Ascending aorta (tissue), 2 donors: ENCODE data around the gene PTPRN2. TPM values are rescaled to one million over a fixed set of nuclear protein-coding genes. Genes with fewer than 3 reads are reported as not detected.

ENCODE experiments used
- DNase-seq, 2 donors: peaks; one replicate each; pipeline ENCODE4 v3.0.0-alpha.2; 2019; ENCODE audit warnings: low spot score in 2 of 2
- H3K27ac ChIP-seq, 2 donors: fragments of 200-600 bp; sonication (generic); one replicate each; pipeline ENCODE4 v1.5.1; 2016 to 2017; ENCODE audit warnings: mild to moderate bottlenecking in 1 of 2
- H3K27me3 ChIP-seq: fragments of 200-600 bp; sonication (generic); one replicate; pipeline ENCODE4 v1.5.1; 2017
- H3K36me3 ChIP-seq, 2 donors: fragments of 200-600 bp; sonication (generic); one replicate each; pipeline ENCODE4 v1.5.1; 2016
- H3K4me1 ChIP-seq, 2 donors: fragments of 200-600 bp; sonication (generic); one replicate each; pipeline ENCODE4 v1.5.1; 2016 to 2017; ENCODE audit warnings: mild to moderate bottlenecking in 1 of 2
- H3K4me3 ChIP-seq, 2 donors: fragments of 200-600 bp; sonication (generic); one replicate each; pipeline ENCODE4 v1.5.1; 2016 to 2017; ENCODE audit warnings: mild to moderate bottlenecking in 1 of 2
- H3K9me3 ChIP-seq, 2 donors: fragments of 200-600 bp; sonication (generic); one replicate each; pipeline ENCODE4 v1.5.1; 2016
- intact Hi-C: fragments of 100-400 bp; cut with DNase I; formaldehyde crosslinking; loops from one replicate; pipeline ENCODE4 v1.15.1; 2023
- total RNA-seq: library from RNA; depleted of rRNA; stranded (reverse); fragments of >200 nt; gene quantifications from one replicate; pipeline ENCODE4 v1.1.0, GENCODE V29; 2016
- TF ChIP-seq, protein P1 (sequence below), 3 experiments: fragments of 200-600 bp in 2 of 3; fragments of 450-650 bp in 1 of 3; sonication (generic) in 2 of 3; IDR thresholded peaks; one replicate each; pipeline ENCODE4 v1.5.1; 2016 to 2019; ENCODE audit warnings: antibody characterized with exemption in 3 of 3, mild to moderate bottlenecking in 1 of 3, moderate library complexity in 1 of 3

Gene PTPRN2
- total RNA-seq, 1 donor from 2014 or later: 7.3 TPM

DNA sequence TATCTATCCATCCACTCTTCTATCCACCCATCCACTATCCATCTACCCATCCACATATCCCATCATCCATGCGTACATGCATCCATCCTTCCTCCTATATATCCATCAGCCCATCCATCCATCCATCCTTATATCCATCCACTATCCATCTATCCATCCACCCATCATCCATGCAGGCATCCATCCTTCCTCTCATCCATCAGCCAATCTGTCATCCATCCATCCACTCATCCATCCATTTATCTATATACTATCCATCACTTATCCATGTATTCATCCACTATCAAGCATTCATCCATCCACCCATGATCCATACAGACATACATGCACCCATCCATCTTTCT is 765.0 kb downstream of the PTPRN2 start:
- Histone ChIP-seq H3K27ac (no peak overlapping the region), H3K27me3 (no peaks in the 10 kb centered on the region), H3K4me3 (no peak overlapping the region), H3K36me3 (no peaks in the 10 kb centered on the region), H3K4me1 (no peaks in the 10 kb centered on the region), H3K9me3 (no peaks in the 10 kb centered on the region)
- no peak for DNase-seq
- intact Hi-C loops: no loop called here
- TF ChIP-seq, protein P1, sequence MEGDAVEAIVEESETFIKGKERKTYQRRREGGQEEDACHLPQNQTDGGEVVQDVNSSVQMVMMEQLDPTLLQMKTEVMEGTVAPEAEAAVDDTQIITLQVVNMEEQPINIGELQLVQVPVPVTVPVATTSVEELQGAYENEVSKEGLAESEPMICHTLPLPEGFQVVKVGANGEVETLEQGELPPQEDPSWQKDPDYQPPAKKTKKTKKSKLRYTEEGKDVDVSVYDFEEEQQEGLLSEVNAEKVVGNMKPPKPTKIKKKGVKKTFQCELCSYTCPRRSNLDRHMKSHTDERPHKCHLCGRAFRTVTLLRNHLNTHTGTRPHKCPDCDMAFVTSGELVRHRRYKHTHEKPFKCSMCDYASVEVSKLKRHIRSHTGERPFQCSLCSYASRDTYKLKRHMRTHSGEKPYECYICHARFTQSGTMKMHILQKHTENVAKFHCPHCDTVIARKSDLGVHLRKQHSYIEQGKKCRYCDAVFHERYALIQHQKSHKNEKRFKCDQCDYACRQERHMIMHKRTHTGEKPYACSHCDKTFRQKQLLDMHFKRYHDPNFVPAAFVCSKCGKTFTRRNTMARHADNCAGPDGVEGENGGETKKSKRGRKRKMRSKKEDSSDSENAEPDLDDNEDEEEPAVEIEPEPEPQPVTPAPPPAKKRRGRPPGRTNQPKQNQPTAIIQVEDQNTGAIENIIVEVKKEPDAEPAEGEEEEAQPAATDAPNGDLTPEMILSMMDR (IDR thresholded peaks at IDR 0.05): no peak

DNA sequence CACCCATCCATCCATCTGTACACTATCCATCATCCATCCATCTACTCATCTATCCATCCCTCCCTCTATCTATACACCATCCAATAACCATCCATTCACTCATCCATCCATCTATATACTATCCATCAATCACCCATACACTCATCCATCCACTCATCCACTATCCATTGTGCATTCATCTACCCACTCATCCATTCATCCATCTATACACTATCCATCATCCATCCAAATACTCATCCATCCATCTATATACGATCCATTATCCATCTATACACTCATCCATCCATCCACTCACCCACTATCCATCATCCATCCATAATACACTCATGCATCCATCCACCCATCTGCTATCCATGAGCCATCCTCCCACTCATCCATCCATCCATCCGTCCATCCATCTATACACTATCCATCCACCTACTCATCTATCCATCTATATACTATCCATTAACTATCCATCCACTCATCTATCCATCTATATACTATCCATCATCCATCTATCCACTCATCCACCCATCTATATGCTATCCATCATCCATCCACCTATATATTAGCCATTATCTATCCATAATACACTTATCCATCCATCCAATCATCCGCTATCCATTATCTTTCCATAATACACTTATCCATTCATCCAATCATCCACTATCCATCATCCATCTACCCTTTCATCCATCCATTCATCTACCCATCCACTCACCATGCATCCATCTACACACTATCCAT is 765.5 kb downstream of the PTPRN2 start:
- Histone ChIP-seq H3K4me1 (no peaks in the 10 kb centered on the region), H3K9me3 (no peaks in the 10 kb centered on the region), H3K27me3 (no peaks in the 10 kb centered on the region), H3K27ac (no peak overlapping the region), H3K36me3 (no peaks in the 10 kb centered on the region), H3K4me3 (no peak overlapping the region)
- no peak for DNase-seq
- intact Hi-C loops: no loop called here
- TF ChIP-seq, protein P1 (IDR thresholded peaks at IDR 0.05): no peak

DNA sequence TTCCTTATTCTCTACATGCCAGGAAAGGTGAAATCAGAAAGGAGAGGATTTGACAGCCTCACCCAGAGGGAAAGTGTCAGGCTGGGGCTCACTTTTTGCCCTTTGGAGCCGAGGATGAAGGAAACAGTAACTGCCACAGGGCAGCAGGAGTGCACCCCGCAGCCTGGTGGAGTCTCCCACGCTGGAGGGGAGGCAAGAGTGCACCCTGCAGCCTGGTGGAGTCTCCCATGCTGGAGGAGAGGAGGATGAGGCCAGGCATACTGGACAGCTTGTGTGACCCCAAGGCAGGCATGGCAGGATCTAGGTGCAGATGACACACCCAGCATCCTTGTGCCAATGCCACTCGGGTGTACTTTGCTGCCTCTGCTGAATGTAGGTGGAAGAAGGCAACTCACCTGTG is 766.8 kb downstream of the PTPRN2 start:
- TF ChIP-seq, protein P1 (IDR thresholded peaks at IDR 0.05): no peak
- Histone ChIP-seq H3K27ac (no peak overlapping the region), H3K36me3 (no peaks in the 10 kb centered on the region), H3K9me3 (no peaks in the 10 kb centered on the region), H3K4me3 (no peak overlapping the region), H3K4me1 (no peaks in the 10 kb centered on the region), H3K27me3 (no peaks in the 10 kb centered on the region)
- DNase-seq: no peak
- intact Hi-C loops: no loop called here

DNA sequence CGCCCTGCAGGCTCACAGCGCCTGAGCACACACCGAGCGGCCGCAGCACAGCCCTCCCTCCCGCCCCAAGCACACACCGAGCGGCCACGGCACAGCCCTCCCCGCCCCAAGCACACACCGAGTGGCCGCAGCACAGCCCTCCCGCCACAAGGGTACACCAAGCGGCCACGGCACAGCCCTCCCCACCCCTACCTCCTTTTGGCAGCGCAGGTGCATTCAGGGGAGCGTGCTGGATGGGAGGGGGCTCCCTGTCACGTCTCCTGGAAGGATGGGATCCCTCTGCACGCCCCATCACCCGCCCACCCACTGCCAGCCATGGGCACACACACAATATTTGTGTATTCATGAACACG is 768.2 kb downstream of the PTPRN2 start:
- Histone ChIP-seq H3K4me1 (no peaks in the 10 kb centered on the region), H3K4me3 (no peak overlapping the region), H3K27ac (no peak overlapping the region), H3K27me3 (no peaks in the 10 kb centered on the region), H3K36me3 (no peaks in the 10 kb centered on the region), H3K9me3 (no peaks in the 10 kb centered on the region)
- no peak for DNase-seq
- TF ChIP-seq, protein P1 (IDR thresholded peaks at IDR 0.05): no peak
- intact Hi-C loops: no loop called here

DNA sequence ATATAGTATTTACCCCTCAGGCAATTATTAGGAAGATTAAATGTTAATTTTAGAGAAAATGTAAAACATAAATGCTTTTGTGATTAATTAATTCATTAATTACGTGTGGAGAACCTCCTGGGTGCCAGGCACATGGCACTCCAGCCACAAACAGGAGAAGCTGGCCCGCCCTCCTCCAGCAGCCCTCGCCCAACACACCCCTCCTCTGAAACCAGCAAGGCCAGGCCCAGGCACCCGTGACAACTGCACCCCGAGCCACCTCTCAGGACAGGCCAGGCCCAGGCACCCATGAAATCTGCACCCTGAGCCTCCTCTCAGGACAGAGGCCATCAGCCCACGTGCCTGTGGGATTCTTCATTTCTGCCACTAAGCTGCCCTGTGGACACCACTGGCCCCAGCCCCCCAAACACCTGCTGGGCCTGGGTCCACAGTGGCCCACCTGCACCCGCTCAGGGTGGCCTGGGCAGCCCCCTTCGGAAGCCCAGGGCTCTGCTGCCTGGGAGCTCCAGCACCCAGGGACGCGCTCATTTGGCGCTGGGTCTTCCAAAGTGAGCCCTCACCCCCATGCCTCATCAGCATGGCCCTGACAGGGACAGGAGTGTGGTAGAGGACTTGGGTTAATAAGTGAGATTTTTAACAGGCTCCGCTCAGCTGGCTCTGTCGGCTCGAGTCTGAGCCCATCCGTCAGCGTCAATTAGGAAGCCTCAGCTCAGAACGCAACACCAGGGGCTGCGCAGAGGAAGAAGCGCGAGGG is 768.7 kb downstream of the PTPRN2 start:
- TF ChIP-seq, protein P1 (IDR thresholded peaks at IDR 0.05): no peak
- Histone ChIP-seq H3K9me3 (no peaks in the 10 kb centered on the region), H3K4me3 (no peak overlapping the region), H3K27me3 (no peaks in the 10 kb centered on the region), H3K36me3 (no peaks in the 10 kb centered on the region), H3K4me1 (no peaks in the 10 kb centered on the region), H3K27ac (no peak overlapping the region)
- DNase-seq: no peak
- intact Hi-C loops: no loop called here
